ENCODE results near the gene KCNK3. TPM values are rescaled to one million over a fixed set of nuclear protein-coding genes. Genes with fewer than 3 reads are reported as not detected.

The KCNK3 gene
- total RNA-seq, 2 donors from 2014 or later = 10.5 to 20.5 TPM

DNA sequence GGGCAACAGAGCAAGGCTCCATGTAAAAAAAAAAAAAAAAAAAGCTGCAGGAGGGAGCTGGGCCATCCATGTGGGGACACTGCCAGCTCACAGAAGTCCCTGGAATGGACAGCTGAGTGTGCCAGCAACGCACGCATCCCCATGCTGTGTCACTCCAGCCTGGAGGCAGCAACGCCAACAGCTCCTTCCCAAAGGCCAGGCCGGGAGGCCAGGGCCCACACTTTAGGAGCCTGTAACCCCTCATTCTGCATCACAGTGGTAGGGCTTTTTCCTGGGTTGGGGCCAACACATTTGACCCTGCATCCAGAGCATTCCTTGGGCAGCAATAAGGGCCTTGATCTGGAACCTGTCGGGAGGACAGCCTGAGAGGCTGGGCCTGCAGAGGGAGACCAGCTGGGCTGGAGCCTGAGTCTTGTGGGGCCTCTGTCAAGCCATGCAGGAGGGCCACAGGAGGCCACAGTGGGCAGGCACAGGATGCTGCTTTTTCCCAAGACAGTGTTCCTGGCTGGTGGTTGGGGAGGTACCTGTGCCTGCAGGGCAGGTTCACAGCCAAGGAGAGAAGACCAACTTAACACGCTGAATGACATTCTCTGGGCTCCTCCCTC, 16.8 kb upstream of the KCNK3 start:
- Histone ChIP-seq H3K27me3 (no peaks in the 10 kb centered on the region), H3K36me3 (replicated peaks in 1 of 2; ENCODE audit: insufficient read depth in 1 of 2, low read depth in 2 of 2) (no peaks in the 10 kb centered on the region), H3K27ac (no peak overlapping the region), H3K9me3 (no peaks in the 10 kb centered on the region), H3K4me1 (no peaks in the 10 kb centered on the region), H3K4me3 (no peak overlapping the region)
- ATAC-seq = no peak
- WGBS, 2 donors = 83 to 91% methylated on average over 4 to 6 of the region's 6 CpGs
- intact Hi-C loops (cut with DNase I) = no loop called here
- TF ChIP-seq, protein P1, sequence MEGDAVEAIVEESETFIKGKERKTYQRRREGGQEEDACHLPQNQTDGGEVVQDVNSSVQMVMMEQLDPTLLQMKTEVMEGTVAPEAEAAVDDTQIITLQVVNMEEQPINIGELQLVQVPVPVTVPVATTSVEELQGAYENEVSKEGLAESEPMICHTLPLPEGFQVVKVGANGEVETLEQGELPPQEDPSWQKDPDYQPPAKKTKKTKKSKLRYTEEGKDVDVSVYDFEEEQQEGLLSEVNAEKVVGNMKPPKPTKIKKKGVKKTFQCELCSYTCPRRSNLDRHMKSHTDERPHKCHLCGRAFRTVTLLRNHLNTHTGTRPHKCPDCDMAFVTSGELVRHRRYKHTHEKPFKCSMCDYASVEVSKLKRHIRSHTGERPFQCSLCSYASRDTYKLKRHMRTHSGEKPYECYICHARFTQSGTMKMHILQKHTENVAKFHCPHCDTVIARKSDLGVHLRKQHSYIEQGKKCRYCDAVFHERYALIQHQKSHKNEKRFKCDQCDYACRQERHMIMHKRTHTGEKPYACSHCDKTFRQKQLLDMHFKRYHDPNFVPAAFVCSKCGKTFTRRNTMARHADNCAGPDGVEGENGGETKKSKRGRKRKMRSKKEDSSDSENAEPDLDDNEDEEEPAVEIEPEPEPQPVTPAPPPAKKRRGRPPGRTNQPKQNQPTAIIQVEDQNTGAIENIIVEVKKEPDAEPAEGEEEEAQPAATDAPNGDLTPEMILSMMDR (IDR thresholded peaks at IDR 0.05) = no peak
- no peak for TF ChIP-seq POLR2A (IDR thresholded peaks at IDR 0.05)
- no peak for DNase-seq

- ATAC-seq (no peak), DNase-seq (no peak)
- no peaks in the 10 kb centered on the region for H3K27me3 ChIP-seq
- TF ChIP-seq, protein P1 (IDR thresholded peaks at IDR 0.05) = no peak
- TF ChIP-seq POLR2A (IDR thresholded peaks at IDR 0.05) = no peak
- no peak overlapping the region for H3K27ac ChIP-seq
- intact Hi-C loops (cut with DNase I) = no loop called here
- H3K4me3 ChIP-seq = no peak overlapping the region
- no peaks in the 10 kb centered on the region for H3K9me3 ChIP-seq
- H3K4me1 ChIP-seq = no peaks in the 10 kb centered on the region
- 91 to 96% methylated on average over 4 of the region's 4 CpGs for WGBS, 2 donors
- H3K36me3 ChIP-seq (replicated peaks in 1 of 2; ENCODE audit: insufficient read depth in 1 of 2, low read depth in 2 of 2) = no peaks in the 10 kb centered on the region
These were observed 14.5 kb upstream of the KCNK3 start for GRCh38 chr2:26678035-26678434.

GRCh38 chr2:26679867-26680266, 12.7 kb upstream of the KCNK3 start:
- 71 to 80% methylated on average over 4 of the region's 4 CpGs for WGBS, 2 donors

DNA sequence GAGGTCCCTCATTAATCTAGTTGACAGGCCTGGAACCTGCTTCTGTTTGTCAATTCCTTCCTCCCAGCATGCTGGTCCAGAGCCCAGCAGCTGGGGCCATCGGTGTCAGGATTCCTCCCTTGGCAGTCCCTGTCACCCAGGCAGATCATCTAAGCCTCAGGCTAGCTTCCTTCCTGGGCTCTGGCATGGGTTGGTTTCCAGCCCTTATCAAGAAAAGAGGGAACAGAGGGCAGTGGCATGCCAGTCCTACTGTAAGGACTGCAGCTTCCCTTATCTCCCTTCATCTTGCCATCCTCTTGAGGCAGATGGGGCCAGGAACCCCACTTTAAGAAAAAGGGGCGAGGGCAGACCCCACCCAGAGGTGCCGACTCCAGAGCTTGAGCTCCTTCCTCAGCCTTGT, 10.9 kb upstream of the KCNK3 start:
- H3K4me3 ChIP-seq = no peak overlapping the region
- 82 to 85% methylated on average over 3 of the region's 3 CpGs for WGBS, 2 donors
- intact Hi-C loops (cut with DNase I) = loop anchor here (10.0 kb wide), 1 partner anchor 53 kb away; no protein-coding TSS in a partner anchor
- no peak for ATAC-seq
- DNase-seq = no peak
- no peaks in the 10 kb centered on the region for H3K27me3 ChIP-seq
- no peaks in the 10 kb centered on the region for H3K36me3 ChIP-seq (replicated peaks in 1 of 2; ENCODE audit: insufficient read depth in 1 of 2, low read depth in 2 of 2)
- H3K27ac ChIP-seq = no peak overlapping the region
- no peaks in the 10 kb centered on the region for H3K9me3 ChIP-seq
- TF ChIP-seq, protein P1 (IDR thresholded peaks at IDR 0.05) = no peak
- TF ChIP-seq POLR2A (IDR thresholded peaks at IDR 0.05) = no peak
- peaks cover 10% of the 10 kb centered on the region for H3K4me1 ChIP-seq

More at GRCh38 chr2:26679867-26680266, 12.7 kb upstream of the KCNK3 start:
- H3K27me3 ChIP-seq = no peaks in the 10 kb centered on the region
- TF ChIP-seq, protein P1 (IDR thresholded peaks at IDR 0.05) = no peak
- TF ChIP-seq POLR2A (IDR thresholded peaks at IDR 0.05) = no peak
- ATAC-seq (no peak), DNase-seq (no peak)
- no peaks in the 10 kb centered on the region for H3K36me3 ChIP-seq (replicated peaks in 1 of 2; ENCODE audit: insufficient read depth in 1 of 2, low read depth in 2 of 2)
- no peaks in the 10 kb centered on the region for H3K4me1 ChIP-seq
- no peak overlapping the region for H3K4me3 ChIP-seq
- intact Hi-C loops (cut with DNase I) = loop anchor here (10.0 kb wide), 1 partner anchor 55 kb away; no protein-coding TSS in a partner anchor
- H3K9me3 ChIP-seq = no peaks in the 10 kb centered on the region
- H3K27ac ChIP-seq = no peak overlapping the region

- H3K4me3 ChIP-seq = no peak overlapping the region
- intact Hi-C loops (cut with DNase I) = loop anchor here (10.0 kb wide), 1 partner anchor 53 kb away; no protein-coding TSS in a partner anchor
- no peaks in the 10 kb centered on the region for H3K9me3 ChIP-seq
- WGBS, 2 donors = 82 to 87% methylated on average over 8 of the region's 8 CpGs
- ATAC-seq = no peak
- TF ChIP-seq, protein P1 (IDR thresholded peaks at IDR 0.05) = no peak
- TF ChIP-seq POLR2A (IDR thresholded peaks at IDR 0.05) = no peak
- H3K4me1 ChIP-seq = peaks cover 15% of the 10 kb centered on the region
- no peaks in the 10 kb centered on the region for H3K36me3 ChIP-seq (replicated peaks in 1 of 2; ENCODE audit: insufficient read depth in 1 of 2, low read depth in 2 of 2)
- H3K27ac ChIP-seq = no peak overlapping the region
- no peaks in the 10 kb centered on the region for H3K27me3 ChIP-seq
- DNase-seq = no peak
These were observed 10.4 kb upstream of the KCNK3 start for GRCh38 chr2:26682155-26682554.

All from body of pancreas (tissue), 4 donors.